Upper lobe of left lung (tissue), 6 donors: Measurements from ENCODE around the gene THTPA. TPM values are rescaled to one million over a fixed set of nuclear protein-coding genes. Genes with fewer than 3 reads are reported as not detected.

Experiments used
- ATAC-seq, 2 donors: fragments of 200-7000 bp; cut with Tn5 transposase; one replicate each; pipeline ENCODE4 v1.9.1; 2022; ENCODE audit warnings: mild to moderate bottlenecking in 2 of 2, moderate library complexity in 2 of 2; ENCODE audit not compliant: low FRiP score in 2 of 2
- DNase-seq, 2 donors: peaks; one replicate each; pipeline ENCODE4 v3.0.0-alpha.2; 2019 to 2020
- H3K27ac ChIP-seq, 4 donors: fragments of 200-600 bp; sonication (generic); one replicate each; pipeline ENCODE4 v1.5.1; 2016 to 2019
- H3K27me3 ChIP-seq, 4 donors: fragments of 200-600 bp; sonication (generic); one replicate each; pipeline ENCODE4 v1.5.1; 2017 to 2019
- H3K36me3 ChIP-seq, 4 donors: fragments of 200-600 bp; sonication (generic); one replicate each; pipeline ENCODE4 v1.5.1; 2016 to 2019
- H3K4me1 ChIP-seq, 4 donors: fragments of 200-600 bp; sonication (generic); one replicate each; pipeline ENCODE4 v1.5.1; 2018 to 2019
- H3K4me3 ChIP-seq, 4 donors: fragments of 200-600 bp; sonication (generic); one replicate each; pipeline ENCODE4 v1.5.1; 2017 to 2019; ENCODE audit warnings: mild to moderate bottlenecking in 2 of 4, moderate library complexity in 1 of 4
- H3K9me3 ChIP-seq, 4 donors: fragments of 200-600 bp; sonication (generic); one replicate each; pipeline ENCODE4 v1.5.1; 2018 to 2019
- CTCF ChIP-seq, 6 experiments: fragments of 450-650 bp in 4 of 6; fragments of 200-600 bp in 2 of 6; sonication (generic) in 2 of 6; IDR thresholded peaks; one replicate each; pipeline ENCODE4 v1.5.1; 2016 to 2019; ENCODE audit warnings: antibody characterized with exemption in 6 of 6
- EP300 ChIP-seq, 4 donors: sonication (generic); formaldehyde crosslinking; IDR thresholded peaks; one replicate each; pipeline ENCODE4 v1.5.1; 2017; ENCODE audit warnings: antibody characterized with exemption in 4 of 4, control low read depth in 2 of 4
- POLR2A ChIP-seq, 4 donors: fragments of 450-650 bp; IDR thresholded peaks; one replicate each; pipeline ENCODE4 v1.5.1; 2016 to 2017; ENCODE audit warnings: antibody characterized with exemption in 4 of 4, mild to moderate bottlenecking in 2 of 4
- POLR2AphosphoS5 ChIP-seq, 2 donors: sonication (generic); formaldehyde crosslinking; IDR thresholded peaks; one replicate each; pipeline ENCODE4 v1.5.1; 2017; ENCODE audit warnings: antibody characterized with exemption in 2 of 2
- WGBS, 2 donors: methylation state at CpG; one replicate each; pipeline ENCODE4 v1.1.5; 2017 to 2018; 5-methylcytosine and 5-hydroxymethylcytosine counted together
- total RNA-seq, 6 donors: library from RNA; depleted of rRNA in 4 of 6; stranded (reverse); fragments of >200 nt in 4 of 6; gene quantifications; one replicate each; pipeline versions ENCODE4 v1.1.0 to v1.2.1, GENCODE V29; 2016 to 2021
- donor health status: DM: no; HTN: no; CAD: no; lungs with moderate emphysema.
- donor health status: DM: no; HTN: yes; CAD: no; lungs with severe emphysema.

The THTPA gene
- total RNA-seq, 6 donors from 2014 or later, result 16.7 to 27.2 (median 20.4) TPM

GRCh38 chr14:23546450-23547035 lies 9.5 kb upstream of the THTPA start:
- no peaks in the 10 kb centered on the region for H3K36me3 ChIP-seq
- H3K9me3 ChIP-seq, result no peaks in the 10 kb centered on the region
- H3K4me3 ChIP-seq, result no peak overlapping the region
- ATAC-seq, result no peak
- TF ChIP-seq POLR2A (IDR thresholded peaks at IDR 0.05) (no peak), EP300 (IDR thresholded peaks at IDR 0.05) (no peak), POLR2AphosphoS5 (IDR thresholded peaks at IDR 0.05) (no peak), CTCF (IDR thresholded peaks at IDR 0.05) (no peak)
- H3K27ac ChIP-seq, result no peak overlapping the region
- no peaks in the 10 kb centered on the region for H3K27me3 ChIP-seq
- 79 to 84% methylated on average over 10 of the region's 10 CpGs for WGBS, 2 donors
- no peak for DNase-seq
- peaks cover 6 to 16% (median 11%) of the 10 kb centered on the region in 4 donors for H3K4me1 ChIP-seq

DNA sequence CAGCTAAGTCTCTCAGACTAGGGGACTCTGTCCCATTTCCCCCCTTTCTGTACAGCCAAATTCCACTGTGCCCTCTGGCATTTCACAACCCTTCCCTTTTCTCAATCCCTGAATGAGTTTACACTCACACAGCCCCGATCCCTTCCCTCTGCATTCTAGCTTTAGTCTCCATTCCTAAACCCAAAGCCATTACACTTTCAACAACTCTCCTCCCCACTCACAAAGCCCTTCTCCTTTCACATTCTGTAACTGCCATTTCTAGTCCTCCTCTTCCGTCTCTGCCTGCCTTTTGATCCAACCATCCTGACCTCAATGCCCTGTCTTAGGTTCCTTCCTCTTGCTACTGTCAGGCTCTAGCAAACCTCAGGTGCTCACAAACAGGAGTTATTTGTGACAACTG lies 8.1 kb upstream of the THTPA start:
- DNase-seq (no peak), ATAC-seq (no peak)
- no peak for TF ChIP-seq POLR2AphosphoS5 (IDR thresholded peaks at IDR 0.05)
- no peak for TF ChIP-seq POLR2A (IDR thresholded peaks at IDR 0.05)
- TF ChIP-seq EP300 (IDR thresholded peaks at IDR 0.05), result no peak
- TF ChIP-seq CTCF (IDR thresholded peaks at IDR 0.05), result no peak
- Histone ChIP-seq H3K27me3 (no peaks in the 10 kb centered on the region), H3K4me3 (no peak overlapping the region), H3K9me3 (no peaks in the 10 kb centered on the region), H3K27ac (no peak overlapping the region), H3K4me1 (peaks cover 9 to 21% (median 14%) of the 10 kb centered on the region in 4 donors), H3K36me3 (no peaks in the 10 kb centered on the region)
- WGBS, 2 donors, result 71 to 76% methylated on average over 2 of the region's 2 CpGs

- Histone ChIP-seq H3K9me3 (no peaks in the 10 kb centered on the region), H3K4me1 (peaks cover 9 to 21% (median 14%) of the 10 kb centered on the region in 4 donors), H3K27ac (no peak overlapping the region), H3K4me3 (no peak overlapping the region), H3K36me3 (no peaks in the 10 kb centered on the region), H3K27me3 (no peaks in the 10 kb centered on the region)
- ATAC-seq (no peak), DNase-seq (no peak)
- WGBS, 2 donors, result 70 to 71% methylated on average over 17 to 18 of the region's 18 CpGs
- TF ChIP-seq POLR2A (IDR thresholded peaks at IDR 0.05) (no peak), POLR2AphosphoS5 (IDR thresholded peaks at IDR 0.05) (no peak), CTCF (IDR thresholded peaks at IDR 0.05) (no peak), EP300 (IDR thresholded peaks at IDR 0.05) (no peak)
Measured at GRCh38 chr14:23548351-23549318, 7.4 kb upstream of the THTPA start.

GRCh38 chr14:23550131-23550811 lies 5.8 kb upstream of the THTPA start:
- Histone ChIP-seq H3K27me3 (no peaks in the 10 kb centered on the region), H3K9me3 (no peaks in the 10 kb centered on the region), H3K36me3 (no peaks in the 10 kb centered on the region), H3K4me1 (peaks cover 10 to 16% (median 14%) of the 10 kb centered on the region in 4 donors), H3K27ac (peak overlapping the region in 1 of 4 donors; percentile 47), H3K4me3 (peak overlapping the region; percentile 26 to 71 (median 60))
- WGBS, 2 donors, result 51 to 54% methylated on average over 12 of the region's 12 CpGs
- ATAC-seq (no peak), DNase-seq (no peak)
- TF ChIP-seq CTCF (IDR thresholded peaks at IDR 0.05), result no peak
- TF ChIP-seq EP300 (IDR thresholded peaks at IDR 0.05), result no peak
- no peak for TF ChIP-seq POLR2AphosphoS5 (IDR thresholded peaks at IDR 0.05)
- no peak for TF ChIP-seq POLR2A (IDR thresholded peaks at IDR 0.05)
